HG02938 (cell line): ENCODE data around the gene ARL17A.
"Not testable (repeated sequence)": the region's sequence is repeated elsewhere in the genome, so short reads cannot be mapped to it uniquely, and the experiment has no call there.

Experiments
- ATAC-seq: cut with Tn5 transposase; IDR thresholded peaks from one replicate; pipeline ENCODE4 v1.9.1; 2021; ENCODE audit warnings: mild to moderate bottlenecking, moderate library complexity; ENCODE audit not compliant: unreplicated experiment

The ARL17A gene

DNA sequence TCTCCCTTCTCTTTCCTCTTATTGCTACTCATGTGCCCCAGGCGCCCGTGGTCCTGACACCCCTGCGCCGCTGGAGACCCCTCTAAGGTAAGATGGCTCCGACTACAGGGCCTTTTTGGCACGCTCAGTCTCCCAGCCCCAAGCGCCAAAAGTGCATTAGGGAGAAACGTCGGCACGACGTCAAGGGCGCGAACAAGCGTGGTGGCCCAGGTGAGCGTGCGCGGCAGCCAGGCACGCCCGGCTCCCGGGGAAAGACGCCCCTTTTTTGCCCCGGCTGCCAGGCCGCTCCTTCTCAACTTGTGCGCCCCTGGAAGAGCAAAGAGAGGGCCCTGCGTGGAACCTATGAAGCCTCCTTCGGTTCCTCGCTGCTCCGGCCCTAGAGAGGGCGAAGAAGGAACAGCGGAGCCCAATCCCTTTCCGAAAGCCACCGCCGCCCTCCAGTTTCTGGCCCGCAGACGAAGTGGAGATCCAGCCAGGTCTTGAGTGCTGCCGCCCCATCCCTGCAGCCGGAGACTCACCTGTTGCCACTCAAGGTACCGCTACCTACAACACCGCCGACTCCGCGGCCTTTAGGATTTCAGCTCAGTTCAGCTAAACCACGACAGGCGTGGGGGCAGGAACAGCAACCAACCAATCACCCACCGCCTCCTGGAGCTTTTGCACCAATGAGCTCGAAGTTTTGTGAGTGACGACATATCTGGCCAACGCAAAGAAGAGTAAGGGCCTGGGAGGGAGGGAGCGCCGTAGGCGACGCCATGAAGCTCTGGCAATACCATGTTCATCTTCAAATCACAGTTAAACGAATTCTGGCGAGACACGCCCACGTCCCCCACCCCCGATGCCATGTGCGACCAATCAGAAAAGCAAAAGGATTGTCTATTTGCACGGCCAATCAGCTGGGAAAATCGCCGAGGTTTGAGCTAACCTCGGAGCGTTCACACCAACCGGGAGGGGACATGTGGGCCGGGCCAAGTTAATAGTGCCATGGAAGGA, at the start of gene ARL17A:
TSS of gene ARL17A (minus strand) at position 609 of the 993 bp plus-strand sequence. CDS start 3,369 bp downstream, outside the sequence.
- peak; percentile 93 for ATAC-seq

DNA sequence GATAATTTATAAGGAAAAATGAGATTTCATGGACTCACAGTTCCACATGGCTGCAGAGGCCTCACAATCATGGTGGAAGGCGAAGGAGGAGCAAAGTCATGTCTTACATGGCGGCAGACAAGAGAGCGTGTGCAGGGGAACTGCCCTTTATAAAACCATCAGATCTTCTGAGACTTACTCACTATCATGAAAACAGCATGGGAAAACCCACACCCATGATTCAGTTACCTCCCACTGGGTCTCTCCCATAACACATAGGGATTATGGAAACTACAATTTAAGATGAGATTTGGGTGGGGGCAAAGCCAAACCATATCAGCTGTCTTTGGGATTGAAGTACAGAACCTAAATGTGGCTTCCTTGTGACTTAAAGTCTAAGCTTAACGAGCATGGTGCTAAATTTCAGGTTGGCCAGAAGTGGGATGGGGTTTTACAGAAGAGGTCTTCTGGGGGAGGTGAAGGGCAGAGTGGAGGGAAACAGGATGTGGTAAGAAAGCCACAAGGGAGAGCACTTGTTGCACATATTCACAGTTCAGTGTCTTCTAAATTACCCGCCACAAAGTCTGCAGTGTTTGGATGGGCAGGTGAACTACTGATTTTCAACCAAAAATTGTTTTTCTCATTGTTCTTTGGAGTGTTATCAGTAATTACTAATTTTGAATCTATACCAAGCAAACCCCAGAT, 49.4 kb upstream of the ARL17A start:
- not testable (repeated sequence) for ATAC-seq

DNA sequence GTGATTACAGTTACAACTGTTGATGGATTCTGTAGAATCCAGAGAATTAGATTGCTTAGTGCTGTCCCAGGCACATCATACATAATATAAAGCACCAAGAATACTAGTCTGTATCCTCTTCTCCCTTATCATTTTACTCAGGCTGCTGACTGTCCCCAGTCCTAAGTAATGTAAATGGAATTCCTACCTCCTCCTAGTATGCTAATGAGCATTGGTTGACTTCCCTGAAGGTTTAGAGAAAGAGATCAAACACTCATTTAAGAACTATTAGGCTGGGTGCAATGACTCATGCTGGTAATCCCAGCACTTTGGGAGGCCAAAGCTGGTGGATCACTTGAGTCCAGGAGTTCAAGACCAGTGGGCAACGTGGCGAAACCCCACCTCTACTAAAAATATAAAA, 48.0 kb upstream of the ARL17A start:
- ATAC-seq = not testable (repeated sequence)

DNA sequence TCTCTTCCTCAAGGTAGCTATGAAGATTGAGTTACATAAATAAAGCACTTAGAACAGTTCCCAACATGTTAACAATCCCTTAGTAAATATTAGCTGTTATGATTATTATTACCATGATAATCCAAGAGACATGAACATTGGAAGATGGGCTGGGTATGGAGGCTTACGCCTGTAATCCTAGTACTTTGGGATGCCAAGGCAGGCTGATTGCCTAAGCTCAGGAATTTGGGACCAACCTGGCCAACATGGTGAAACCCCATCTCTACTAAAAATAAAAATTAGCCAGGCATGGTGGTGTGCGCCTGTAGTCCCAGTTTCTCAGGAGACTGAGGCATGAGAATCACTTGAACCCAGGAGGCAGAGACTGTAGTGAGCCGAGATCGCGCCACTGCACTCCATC, 45.2 kb upstream of the ARL17A start:
- not testable (repeated sequence) for ATAC-seq

DNA sequence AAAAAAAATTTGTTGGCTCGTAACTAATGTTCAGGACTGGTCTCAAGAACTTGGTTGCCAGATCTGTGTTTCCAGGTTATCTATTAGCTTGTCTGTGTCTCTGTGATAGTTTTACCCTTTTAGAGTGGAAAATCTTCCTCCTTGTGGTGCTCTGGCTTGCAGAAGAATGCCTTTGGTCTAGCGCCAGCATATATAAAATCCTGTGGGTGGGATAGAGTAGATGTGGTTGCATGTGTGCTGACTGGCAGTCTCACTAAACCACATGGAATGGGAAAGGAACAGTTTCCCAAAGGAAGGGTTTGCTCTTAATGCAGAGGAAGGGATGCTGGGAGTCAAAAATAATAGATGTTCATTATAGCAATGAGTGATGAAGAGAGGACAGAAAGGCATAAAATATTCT, 44.3 kb upstream of the ARL17A start:
- ATAC-seq = not testable (repeated sequence)

DNA sequence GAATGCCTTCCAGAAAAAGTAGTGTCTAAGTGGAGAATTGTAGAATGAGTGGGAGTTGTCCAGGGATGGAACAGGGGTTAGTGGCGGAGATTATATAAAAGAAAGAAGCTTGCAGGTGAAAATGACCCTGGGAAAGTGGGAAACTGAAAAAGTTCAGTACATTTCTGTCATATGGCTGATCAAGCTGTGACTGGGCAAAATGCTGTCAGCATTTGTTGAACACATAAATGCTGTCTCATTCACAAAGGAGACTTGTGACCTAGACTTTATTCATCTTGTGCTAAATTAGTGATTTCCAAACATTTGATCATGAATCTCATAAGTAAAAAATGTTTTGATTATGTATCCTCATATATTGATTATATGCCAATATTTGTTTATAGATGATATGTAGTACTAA, 39.5 kb upstream of the ARL17A start:
- not testable (repeated sequence) for ATAC-seq

DNA sequence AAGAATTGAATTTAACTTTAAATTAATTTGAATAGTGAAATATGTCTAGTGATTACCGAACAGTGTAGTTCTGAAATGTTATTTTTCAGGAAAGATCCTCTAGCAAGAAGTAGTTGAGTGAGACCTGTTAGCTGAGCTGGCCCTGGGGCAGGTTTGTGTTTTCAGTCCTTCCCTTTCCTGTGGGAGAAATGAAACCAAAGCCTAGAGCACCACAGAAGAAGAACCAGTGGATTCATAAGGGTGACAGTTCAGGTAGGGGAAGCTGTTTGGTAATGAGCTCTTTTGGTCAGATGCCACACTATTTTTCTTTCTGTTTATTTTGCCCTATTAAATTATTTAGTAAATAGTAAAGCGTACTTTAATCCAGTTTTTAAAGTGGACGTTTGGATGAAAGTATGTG, 37.6 kb upstream of the ARL17A start:
- ATAC-seq = not testable (repeated sequence)

DNA sequence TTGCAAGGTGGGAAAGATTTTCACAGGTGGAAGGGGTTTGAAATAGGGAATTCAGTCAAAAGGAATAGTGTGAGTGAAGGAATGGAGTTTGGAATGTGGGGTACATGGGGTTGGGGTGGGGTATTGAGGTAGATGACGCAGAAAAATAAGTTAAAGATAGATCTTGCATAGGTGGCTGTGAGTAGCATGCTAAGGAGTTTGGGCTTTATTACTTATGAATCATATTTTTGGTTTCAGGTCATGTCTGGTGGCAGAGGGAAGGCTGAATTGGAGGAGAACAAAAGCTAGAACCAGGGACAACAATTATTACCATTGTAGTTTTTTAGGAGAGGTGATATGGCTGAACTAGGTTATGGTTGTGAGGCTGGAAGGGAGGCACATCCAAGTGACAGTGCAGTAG, 34.4 kb upstream of the ARL17A start:
- ATAC-seq = not testable (repeated sequence)

DNA sequence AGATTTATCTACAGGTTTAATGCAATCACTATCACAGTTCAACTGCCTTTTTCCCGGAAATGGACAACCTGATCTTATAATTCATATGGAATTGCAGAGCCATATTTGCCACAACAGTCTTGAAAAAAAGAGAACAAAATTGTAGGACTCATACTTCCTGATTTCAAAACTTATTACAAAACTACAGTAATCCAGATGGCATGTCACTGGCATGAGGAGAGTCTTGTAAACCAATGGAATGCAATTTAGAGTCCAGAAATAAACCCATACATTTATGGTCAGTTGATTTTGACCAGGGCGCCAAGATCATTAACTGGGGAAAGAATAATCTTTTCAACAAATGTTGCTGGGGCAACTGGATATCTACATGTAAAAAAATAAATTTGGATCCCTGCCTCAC, 31.8 kb upstream of the ARL17A start:
- ATAC-seq = not testable (repeated sequence)

DNA sequence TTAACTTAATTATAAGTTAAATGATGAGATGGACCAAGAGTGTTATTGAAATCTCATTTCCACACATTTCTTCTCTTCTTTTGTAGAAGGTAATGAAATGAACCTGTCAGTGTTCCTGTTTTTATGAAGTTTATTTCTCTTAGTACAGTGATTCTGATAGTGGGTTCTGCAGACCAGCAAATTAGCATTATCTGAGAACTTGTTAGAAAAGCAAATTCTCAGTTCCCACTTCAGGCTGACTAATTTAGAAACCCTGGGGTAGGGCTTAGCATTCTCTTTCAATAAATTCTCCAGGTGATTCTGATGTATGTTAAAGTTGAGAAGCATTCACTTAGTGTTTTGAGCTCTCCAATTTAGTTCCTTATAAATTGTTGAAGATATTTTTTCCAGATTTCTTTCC, 23.6 kb upstream of the ARL17A start:
- ATAC-seq = peak; percentile 68

DNA sequence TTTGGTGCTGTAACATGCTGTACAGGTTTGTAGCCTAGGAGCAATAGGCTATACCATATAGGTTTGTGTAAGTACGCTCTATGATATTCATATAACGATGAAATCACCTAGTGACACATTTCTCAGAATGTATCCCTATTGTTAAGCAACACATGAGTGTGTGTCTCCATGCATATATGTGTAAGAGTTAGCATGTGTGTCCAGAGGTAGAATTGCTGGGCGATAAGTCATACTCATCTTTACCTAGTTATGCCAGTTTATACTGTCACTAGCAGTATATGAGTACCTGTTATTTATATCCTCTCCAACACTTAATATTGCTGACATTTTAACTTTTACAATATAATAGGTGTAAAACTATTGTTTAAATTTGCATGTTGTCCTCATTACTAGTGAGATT, 21.3 kb upstream of the ARL17A start:
- not testable (repeated sequence) for ATAC-seq

DNA sequence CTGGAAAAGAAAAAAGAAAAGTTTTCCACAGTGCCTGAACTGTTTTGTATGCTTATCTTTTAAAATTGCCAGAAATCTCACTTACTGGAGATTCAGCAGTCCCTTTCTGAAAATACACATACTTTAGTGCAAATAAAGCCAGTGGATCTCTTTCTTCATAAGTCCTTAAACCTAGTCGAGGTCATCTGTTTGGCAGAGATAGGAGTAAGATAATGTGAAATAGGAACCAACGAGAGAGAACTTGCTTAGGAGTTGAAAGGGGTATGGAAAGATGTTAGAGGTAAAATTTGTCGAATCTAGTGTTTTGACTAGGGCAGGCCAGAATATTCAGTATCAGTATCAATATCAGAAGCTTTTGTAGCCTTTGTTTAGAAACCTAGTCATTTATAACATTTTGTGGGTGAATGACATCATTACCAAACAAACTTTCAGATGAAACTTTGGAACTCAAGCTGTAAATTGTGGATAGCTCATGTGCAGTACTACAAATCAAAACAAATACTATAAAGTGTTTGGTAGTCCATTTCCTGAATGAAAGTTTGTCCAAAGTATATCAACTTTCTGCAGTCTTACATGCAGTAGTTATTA, 18.9 kb upstream of the ARL17A start:
- ATAC-seq = not testable (repeated sequence)

DNA sequence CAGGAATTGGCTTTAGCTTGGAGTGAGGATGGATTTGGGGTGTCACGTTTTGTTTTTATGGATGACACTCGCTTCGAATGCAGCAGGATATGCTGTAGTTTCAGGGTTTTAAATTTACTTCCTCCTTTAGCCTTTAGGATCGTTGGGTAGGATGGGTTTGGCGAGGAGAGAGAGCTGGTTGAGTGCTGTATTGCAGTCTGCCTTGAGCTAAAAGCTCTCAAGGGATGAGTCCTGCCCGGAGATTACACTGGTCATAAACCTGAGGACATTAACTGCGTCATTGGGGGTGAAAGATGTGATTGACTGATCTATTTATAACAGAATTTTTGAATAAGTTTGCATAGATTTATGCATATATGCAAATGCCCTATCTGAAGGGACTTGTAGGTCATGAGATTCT, 11.8 kb upstream of the ARL17A start:
- ATAC-seq = peak; percentile 64

DNA sequence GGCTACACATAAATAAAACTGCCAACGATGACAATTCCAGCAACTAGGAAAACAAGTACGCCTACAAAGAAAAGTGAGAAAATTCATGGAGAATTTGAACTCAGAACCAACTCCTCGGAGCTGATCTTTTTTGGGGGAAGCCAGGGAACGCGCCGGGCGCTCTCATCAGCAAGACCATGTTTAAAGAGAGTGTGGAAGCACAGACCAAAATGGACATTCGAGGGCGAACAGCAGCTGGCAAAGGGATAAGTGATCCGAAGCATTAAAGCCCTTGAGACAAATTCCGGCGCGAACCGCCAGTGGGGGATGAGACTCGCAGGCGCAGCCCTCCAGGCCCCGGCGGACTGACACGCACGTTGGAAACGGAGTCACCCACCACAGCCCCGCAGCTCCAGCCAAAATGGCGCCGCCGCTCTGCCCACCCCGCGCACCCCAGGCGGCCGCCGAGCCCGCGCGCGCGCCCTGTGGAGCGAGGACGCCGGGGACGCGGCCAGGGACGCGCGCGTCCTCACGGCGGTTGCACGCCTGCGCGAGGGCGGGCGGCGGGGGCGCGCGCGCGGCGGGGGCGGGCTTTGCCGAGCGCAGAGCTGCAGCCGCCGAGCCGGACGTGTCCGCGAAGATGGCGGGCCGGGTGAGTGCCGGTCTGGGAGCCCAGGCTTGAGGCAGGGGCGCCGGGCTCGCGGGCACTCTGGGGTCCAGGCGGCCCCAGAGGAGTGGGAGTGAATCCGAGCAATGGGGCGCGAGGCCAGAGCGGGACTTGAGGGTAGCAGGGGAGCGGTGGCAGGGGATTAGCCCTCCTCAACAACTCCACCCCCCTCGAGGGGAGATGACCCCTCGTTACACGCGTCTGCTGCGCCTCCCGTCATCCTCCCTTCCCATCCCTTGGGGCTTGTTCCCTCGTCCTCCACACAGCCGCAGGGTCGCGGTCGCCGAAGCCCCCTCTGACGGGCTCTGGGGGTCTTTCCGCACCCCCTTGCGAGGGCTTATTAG, 11.0 kb upstream of the ARL17A start, which contains the start of gene NSF:
TSS of gene NSF (plus strand) at position 513 of the 990 bp plus-strand sequence. CDS start at position 620, 107 bp downstream.
- peak; percentile 55 for ATAC-seq

DNA sequence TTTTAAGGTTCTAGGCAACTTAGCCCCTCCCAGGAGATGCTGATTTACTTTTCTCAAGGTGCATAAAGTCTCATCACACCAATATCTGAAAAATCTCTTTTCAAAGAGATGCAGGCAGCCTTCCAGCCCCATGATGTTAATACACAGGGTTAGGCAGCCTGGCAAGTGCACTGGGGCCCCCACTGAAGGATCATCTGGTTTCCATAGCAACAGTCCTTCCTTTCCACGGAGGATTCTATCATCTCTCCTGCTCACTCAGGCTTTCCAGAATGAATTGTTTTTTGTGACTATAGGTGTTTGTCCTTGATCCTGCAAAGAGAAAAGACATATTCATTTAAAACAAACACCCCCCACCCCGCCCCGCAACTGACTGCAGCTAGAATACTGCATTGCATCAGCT, 6.0 kb upstream of the ARL17A start:
- not testable (repeated sequence) for ATAC-seq

DNA sequence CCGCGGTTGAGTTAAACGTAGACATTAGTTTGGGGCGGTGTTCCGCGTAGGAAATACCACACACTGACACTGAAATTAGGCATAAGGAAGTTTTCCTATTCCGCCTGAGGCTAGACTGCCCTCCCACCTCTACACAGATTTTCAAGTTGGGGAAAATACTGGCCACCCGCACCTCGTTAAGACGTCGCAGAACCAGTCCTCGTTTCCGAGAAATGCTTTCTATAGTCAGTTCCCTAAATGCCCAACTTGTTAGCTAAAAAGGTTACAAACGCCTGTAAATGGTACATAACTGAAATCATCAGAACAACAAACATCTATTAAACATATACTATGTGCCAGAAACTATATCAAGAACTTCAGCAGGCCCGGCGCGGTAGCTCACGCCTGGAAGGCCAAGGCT, 591 bp upstream of the ARL17A start:
- ATAC-seq = not testable (repeated sequence)

DNA sequence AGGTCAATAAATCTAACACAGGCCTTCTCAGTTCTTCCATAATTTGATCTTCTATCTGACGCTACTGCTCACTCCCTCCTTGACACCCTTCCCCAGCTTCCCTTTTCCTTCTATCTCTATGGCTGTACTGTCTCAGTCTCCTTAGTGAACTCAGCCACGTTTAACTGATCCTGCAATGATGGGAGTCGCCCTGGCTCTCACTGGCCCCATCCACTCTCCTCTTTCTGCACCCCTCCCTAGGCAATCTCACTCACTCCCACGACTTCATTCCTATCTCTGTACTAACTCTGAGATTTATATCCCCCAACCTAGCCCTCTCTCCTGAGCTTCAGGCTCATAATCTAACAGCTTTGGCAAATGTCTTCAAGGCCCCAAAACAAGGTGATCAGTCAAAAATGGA, 7.7 kb downstream of the ARL17A start:
- not testable (repeated sequence) for ATAC-seq

DNA sequence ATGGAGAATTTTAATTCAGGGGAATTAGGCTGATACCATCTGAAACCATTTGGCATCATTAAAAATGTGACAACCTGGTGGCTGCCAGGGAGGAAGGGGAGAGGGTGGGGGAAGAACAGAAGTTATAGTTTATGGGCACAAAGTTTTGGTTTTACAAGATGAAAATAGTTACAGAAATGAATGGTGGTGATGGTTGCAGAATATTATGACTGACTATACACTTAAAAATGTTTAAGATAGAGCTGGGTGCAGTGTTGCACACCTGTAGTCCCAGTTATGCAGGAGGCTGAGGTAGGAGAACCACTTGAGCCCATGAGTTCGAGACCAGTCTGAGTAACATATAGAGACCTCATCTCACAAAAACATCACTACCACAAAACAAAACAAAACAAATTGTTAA, 12.5 kb downstream of the ARL17A start:
- ATAC-seq = not testable (repeated sequence)

DNA sequence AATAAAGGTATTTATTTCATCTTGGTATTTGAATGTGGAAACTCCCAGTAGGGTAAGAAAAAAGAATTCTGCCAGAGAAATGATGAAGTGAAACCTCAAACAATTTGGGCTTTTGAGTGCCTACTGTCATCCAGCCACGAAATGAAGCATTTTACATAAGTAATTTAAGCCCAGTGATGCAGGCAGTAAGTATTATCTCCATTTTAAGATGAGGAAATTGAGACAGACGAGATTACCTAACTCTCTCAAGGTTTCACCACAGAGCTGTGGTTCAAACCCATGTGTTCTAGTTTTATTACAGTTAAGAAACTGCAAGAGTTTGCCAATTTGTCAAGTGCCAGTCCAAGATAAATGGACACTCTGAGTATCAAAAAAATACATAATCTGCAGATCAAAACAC, 13.2 kb downstream of the ARL17A start:
- not testable (repeated sequence) for ATAC-seq

DNA sequence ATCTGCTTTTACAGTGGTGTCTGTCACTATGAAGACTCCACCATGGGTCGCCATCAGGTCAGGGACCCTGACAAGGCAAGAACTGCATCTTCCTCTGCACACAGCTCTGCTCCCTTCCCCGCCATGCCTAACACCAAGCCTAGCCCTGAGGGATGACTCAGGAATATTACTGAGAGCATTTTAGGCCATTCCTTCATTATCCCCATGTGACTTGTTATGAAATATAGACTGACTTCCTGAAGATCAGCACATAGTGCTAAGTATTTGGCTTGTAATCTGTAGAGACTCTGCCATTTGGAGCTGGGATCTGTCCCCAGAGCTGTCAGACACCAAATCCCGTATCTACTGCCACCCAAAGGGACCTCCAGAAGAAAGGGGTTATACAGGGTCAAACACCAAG, 19.4 kb downstream of the ARL17A start:
- not testable (repeated sequence) for ATAC-seq
